SK-N-SH (cell line): ENCODE measurements around the gene APPL1.

ENCODE experiments used
- CTCF ChIP-seq: fragments of 200-600 bp; sonication (generic); IDR thresholded peaks from 2 replicates; pipeline ENCODE4 v1.6.1; 2017; ENCODE audit warnings: antibody characterized with exemption, mild to moderate bottlenecking, moderate library complexity
- MXI1 ChIP-seq: IDR thresholded peaks from 2 replicates; pipeline ENCODE4 v1.6.1; 2012; ENCODE audit warnings: mild to moderate bottlenecking, low read depth, low read length, improper control_type of control experiment
- NFIC ChIP-seq: IDR thresholded peaks from 2 replicates; pipeline ENCODE4 v1.4.0; 2012; ENCODE audit warnings: borderline replicate concordance
- POLR2AphosphoS5 ChIP-seq: IDR thresholded peaks from 2 replicates; pipeline ENCODE4 v1.6.1; 2012; ENCODE audit warnings: low read depth, low read length
- RFX5 ChIP-seq: IDR thresholded peaks from 2 replicates; pipeline ENCODE4 v1.6.1; 2012; ENCODE audit warnings: mild to moderate bottlenecking, improper control_type of control experiment, low read length
- RXRA ChIP-seq: IDR thresholded peaks from 2 replicates; pipeline ENCODE4 v1.4.0; 2012; ENCODE audit warnings: low read depth, mild to moderate bottlenecking, borderline replicate concordance
- TAF1 ChIP-seq: IDR thresholded peaks from 2 replicates; pipeline ENCODE4 v1.6.1; 2012; ENCODE audit warnings: low read depth, mild to moderate bottlenecking, low read length, moderate library complexity, borderline replicate concordance

- TF ChIP-seq CTCF (no peak), NFIC (no peak), POLR2AphosphoS5 (no peak), TAF1 (no peak), MXI1 (no peak), RFX5 (no peak), RXRA (no peak)
Measured at GRCh38 chr3:57261929-57262328, 34.4 kb downstream of the APPL1 start.
